ENCODE data around the gene CATSPER1. TPM values are rescaled to one million over a fixed set of nuclear protein-coding genes. Genes with fewer than 3 reads are reported as not detected.
A peak's percentile ranks its signal among the peaks of the same experiment; 100 is the strongest.

CATSPER1 gene
- total and polyA plus RNA-seq, 4 experiments from 2014 or later = not detected

- peaks cover 8 to 31% (median 20%) of the 10 kb centered on the region in 4 donors for H3K4me1 Mint-ChIP-seq
- Histone ChIP-seq H3K36me3 (ENCODE audit: insufficient read depth, low read length) (peaks cover 68% of the 10 kb centered on the region), H3K27me3 (ENCODE audit: insufficient read depth, low read length) (no peaks in the 10 kb centered on the region), H3K9me3 (ENCODE audit: control insufficient read depth in 1 of 2, low read length in 2 of 2) (no peaks in the 10 kb centered on the region), H3K27ac (ENCODE audit: low read depth, low read length) (no peak overlapping the region), H3K4me3 (ENCODE audit: low read length in 2 of 2) (no peak overlapping the region), H3K4me1 (ENCODE audit: insufficient read depth, low read length) (peaks cover 16% of the 10 kb centered on the region)
- ChIA-PET POLR2A (ENCODE audit: partially characterized antibody) (interaction anchor here (0.9 to 8.0 kb wide), 3 partner anchors 11 to 45 kb away, joined by 3 to 66 read pairs (median 4); partner anchors contain the start of gene PACS1), CTCF (ENCODE audit: partially characterized antibody) (interaction anchor here (1.9 to 6.7 kb wide), 2 partner anchors 10 to 11 kb away, joined by 11 to 104 read pairs; no protein-coding TSS in a partner anchor)
- no peak overlapping the region for H3K4me3 Mint-ChIP-seq
- peak overlapping the region in 1 of 7 donors; percentile 17 for H3K27ac Mint-ChIP-seq
- no peaks in the 10 kb centered on the region for H3K27me3 Mint-ChIP-seq
- H3K36me3 Mint-ChIP-seq = peaks cover 71 to 80% of the 10 kb centered on the region in 2 donors
- DNase-seq = no peak
- intact Hi-C loops (cut with micrococcal nuclease) = no loop called here
- H3K9me3 Mint-ChIP-seq = no peaks in the 10 kb centered on the region
These were observed 30.2 kb upstream of the CATSPER1 start for GRCh38 chr11:66056501-66056900.

- Histone ChIP-seq H3K4me1 (ENCODE audit: insufficient read depth, low read length) (peaks cover 23% of the 10 kb centered on the region), H3K36me3 (ENCODE audit: insufficient read depth, low read length) (peaks cover 54% of the 10 kb centered on the region), H3K27me3 (ENCODE audit: insufficient read depth, low read length) (no peaks in the 10 kb centered on the region), H3K4me3 (ENCODE audit: low read length in 2 of 2) (no peak overlapping the region), H3K27ac (ENCODE audit: low read depth, low read length) (peak overlapping the region; percentile 10), H3K9me3 (ENCODE audit: control insufficient read depth in 1 of 2, low read length in 2 of 2) (no peaks in the 10 kb centered on the region)
- CTCF ChIA-PET (ENCODE audit: partially characterized antibody) = interaction anchor here (1.0 to 6.7 kb wide), 4 partner anchors 11 to 81 kb away, joined by 3 to 104 read pairs (median 20); no protein-coding TSS in a partner anchor
- peak overlapping the region in 3 of 7 donors; percentile 16 to 78 (median 19) for H3K27ac Mint-ChIP-seq
- intact Hi-C loops (cut with micrococcal nuclease) = no loop called here
- H3K4me3 Mint-ChIP-seq = peak overlapping the region in 1 of 8 donors; percentile 76
- peaks cover 58 to 65% of the 10 kb centered on the region in 2 donors for H3K36me3 Mint-ChIP-seq
- POLR2A ChIA-PET (ENCODE audit: partially characterized antibody) = interaction anchor here (0.9 to 8.0 kb wide), 2 partner anchors 10 to 15 kb away, joined by 3 to 66 read pairs; partner anchors contain the start of gene PACS1
- no peak for DNase-seq
- H3K9me3 Mint-ChIP-seq = no peaks in the 10 kb centered on the region
- H3K4me1 Mint-ChIP-seq = peaks cover 12 to 41% (median 26%) of the 10 kb centered on the region in 4 donors
- H3K27me3 Mint-ChIP-seq = no peaks in the 10 kb centered on the region
These were observed 28.7 kb upstream of the CATSPER1 start for GRCh38 chr11:66055021-66055420.

GRCh38 chr11:66052664-66052982 lies 26.3 kb upstream of the CATSPER1 start:
- Mint-ChIP-seq H3K9me3 (no peaks in the 10 kb centered on the region), H3K4me3 (peak overlapping the region; percentile 99 to 100 (median 100)), H3K27ac (peak overlapping the region; percentile 98 to 100 (median 99)), H3K27me3 (peaks cover 0 to 1% of the 10 kb centered on the region in 2 donors), H3K4me1 (peaks cover 12 to 40% (median 28%) of the 10 kb centered on the region in 4 donors), H3K36me3 (peaks cover 39 to 45% of the 10 kb centered on the region in 2 donors)
- peaks cover 31% of the 10 kb centered on the region for H3K36me3 ChIP-seq (ENCODE audit: insufficient read depth, low read length)
- peak overlapping the region; percentile 81 for H3K27ac ChIP-seq (ENCODE audit: low read depth, low read length)
- H3K27me3 ChIP-seq (ENCODE audit: insufficient read depth, low read length) = no peaks in the 10 kb centered on the region
- H3K9me3 ChIP-seq (ENCODE audit: control insufficient read depth in 1 of 2, low read length in 2 of 2) = no peaks in the 10 kb centered on the region
- no peak for DNase-seq
- intact Hi-C loops (cut with micrococcal nuclease) = loop anchor here (1.0 kb wide), 4 partner anchors 18 to 133 kb away; partner anchors contain the start of genes BANF1, C11orf68, DRAP1 and EIF1AD
- CTCF ChIA-PET (ENCODE audit: partially characterized antibody) = interaction anchor here (1.1 to 6.7 kb wide), 9 partner anchors 8 to 341 kb away, joined by 3 to 104 read pairs (median 8); partner anchors contain the start of gene KAT5
- POLR2A ChIA-PET (ENCODE audit: partially characterized antibody) = interaction anchor here (1.0 to 8.0 kb wide), 27 partner anchors 9 to 791 kb away, joined by 3 to 66 read pairs (median 5); partner anchors contain the start of genes BANF1, CATSPER1, CFL1 and EIF1AD
- H3K4me3 ChIP-seq (ENCODE audit: low read length in 2 of 2) = peak overlapping the region; percentile 91 to 99
- H3K4me1 ChIP-seq (ENCODE audit: insufficient read depth, low read length) = peaks cover 23% of the 10 kb centered on the region

- no peaks in the 10 kb centered on the region for H3K27me3 ChIP-seq (ENCODE audit: insufficient read depth, low read length)
- H3K36me3 Mint-ChIP-seq = peaks cover 35 to 40% of the 10 kb centered on the region in 2 donors
- DNase-seq = peak; percentile 93 to 96 (median 96)
- peak within 1 kb of the TSS; percentile 91 to 99 for H3K4me3 ChIP-seq (ENCODE audit: low read length in 2 of 2)
- H3K36me3 ChIP-seq (ENCODE audit: insufficient read depth, low read length) = peaks cover 26% of the 10 kb centered on the region
- peak within 1 kb of the TSS; percentile 98 to 100 (median 99) for H3K27ac Mint-ChIP-seq
- H3K4me1 ChIP-seq (ENCODE audit: insufficient read depth, low read length) = peaks cover 23% of the 10 kb centered on the region
- no peaks in the 10 kb centered on the region for H3K9me3 ChIP-seq (ENCODE audit: control insufficient read depth in 1 of 2, low read length in 2 of 2)
- peak within 1 kb of the TSS; percentile 81 for H3K27ac ChIP-seq (ENCODE audit: low read depth, low read length)
- peaks cover 12 to 40% (median 25%) of the 10 kb centered on the region in 4 donors for H3K4me1 Mint-ChIP-seq
- intact Hi-C loops (cut with micrococcal nuclease) = loop anchor here (1.0 kb wide), 4 partner anchors 18 to 133 kb away; partner anchors contain the start of genes BANF1, C11orf68, DRAP1 and EIF1AD
- peaks cover 0 to 1% of the 10 kb centered on the region in 2 donors for H3K27me3 Mint-ChIP-seq
- ChIA-PET POLR2A (ENCODE audit: partially characterized antibody) (interaction anchor here (0.7 to 8.0 kb wide), 33 partner anchors 8 to 790 kb away, joined by 3 to 66 read pairs (median 4); partner anchors contain the start of genes BANF1, CATSPER1, CFL1 and EIF1AD), CTCF (ENCODE audit: partially characterized antibody) (interaction anchor here (0.7 to 6.7 kb wide), 11 partner anchors 11 to 464 kb away, joined by 3 to 104 read pairs (median 4); partner anchors contain the start of gene KAT5)
- H3K4me3 Mint-ChIP-seq = peak within 1 kb of the TSS; percentile 99 to 100 (median 100)
- no peaks in the 10 kb centered on the region for H3K9me3 Mint-ChIP-seq
These were observed 25.7 kb upstream of the CATSPER1 start, which contains the start of gene SF3B2 for GRCh38 chr11:66051766-66052663. TSS of gene SF3B2 (plus strand) at chr11:66052364. CDS start at chr11:66052385, 21 bp downstream.

- Histone ChIP-seq H3K27ac (ENCODE audit: low read depth, low read length) (peak overlapping the region; percentile 81), H3K4me1 (ENCODE audit: insufficient read depth, low read length) (peaks cover 23% of the 10 kb centered on the region), H3K36me3 (ENCODE audit: insufficient read depth, low read length) (peaks cover 21% of the 10 kb centered on the region), H3K9me3 (ENCODE audit: control insufficient read depth in 1 of 2, low read length in 2 of 2) (no peaks in the 10 kb centered on the region), H3K4me3 (ENCODE audit: low read length in 2 of 2) (peak overlapping the region in 1 of 2 donors; percentile 99), H3K27me3 (ENCODE audit: insufficient read depth, low read length) (no peaks in the 10 kb centered on the region)
- Mint-ChIP-seq H3K27ac (peak overlapping the region; percentile 93 to 99 (median 98)), H3K27me3 (peaks cover 0 to 1% of the 10 kb centered on the region in 2 donors), H3K36me3 (peaks cover 29 to 34% of the 10 kb centered on the region in 2 donors), H3K4me3 (peak overlapping the region; percentile 81 to 100 (median 94)), H3K9me3 (no peaks in the 10 kb centered on the region), H3K4me1 (peaks cover 12 to 40% (median 26%) of the 10 kb centered on the region in 4 donors)
- DNase-seq = no peak
- ChIA-PET POLR2A (ENCODE audit: partially characterized antibody) (interaction anchor here (0.7 to 8.0 kb wide), 13 partner anchors 18 to 553 kb away, joined by 3 to 66 read pairs (median 9); partner anchors contain the start of genes BANF1, CFL1, EIF1AD and MUS81), CTCF (ENCODE audit: partially characterized antibody) (interaction anchor here (0.5 to 6.7 kb wide), 8 partner anchors 10 to 463 kb away, joined by 3 to 104 read pairs (median 6); no protein-coding TSS in a partner anchor)
- intact Hi-C loops (cut with micrococcal nuclease) = no loop called here
These were observed 25.1 kb upstream of the CATSPER1 start for GRCh38 chr11:66051371-66051765.

- Histone ChIP-seq H3K27me3 (ENCODE audit: insufficient read depth, low read length) (no peaks in the 10 kb centered on the region), H3K27ac (ENCODE audit: low read depth, low read length) (peak overlapping the region; percentile 81), H3K4me1 (ENCODE audit: insufficient read depth, low read length) (peaks cover 23% of the 10 kb centered on the region), H3K36me3 (ENCODE audit: insufficient read depth, low read length) (peaks cover 17% of the 10 kb centered on the region), H3K9me3 (ENCODE audit: control insufficient read depth in 1 of 2, low read length in 2 of 2) (no peaks in the 10 kb centered on the region), H3K4me3 (ENCODE audit: low read length in 2 of 2) (no peak overlapping the region)
- Mint-ChIP-seq H3K27me3 (peaks cover 0 to 1% of the 10 kb centered on the region in 2 donors), H3K27ac (peak overlapping the region; percentile 93 to 99 (median 98)), H3K9me3 (no peaks in the 10 kb centered on the region), H3K4me1 (peaks cover 12 to 40% (median 26%) of the 10 kb centered on the region in 4 donors), H3K36me3 (peaks cover 26 to 27% of the 10 kb centered on the region in 2 donors), H3K4me3 (peak overlapping the region; percentile 39 to 100 (median 90))
- intact Hi-C loops (cut with micrococcal nuclease) = no loop called here
- CTCF ChIA-PET (ENCODE audit: partially characterized antibody) = interaction anchor here (0.5 to 6.7 kb wide), 5 partner anchors 9 to 463 kb away, joined by 3 to 104 read pairs (median 11); no protein-coding TSS in a partner anchor
- POLR2A ChIA-PET (ENCODE audit: partially characterized antibody) = interaction anchor here (0.7 to 8.0 kb wide), 8 partner anchors 19 to 463 kb away, joined by 3 to 66 read pairs (median 12); partner anchors contain the start of genes BANF1, EIF1AD, MUS81 and PACS1
- no peak for DNase-seq
These were observed 24.4 kb upstream of the CATSPER1 start for GRCh38 chr11:66050581-66051231.
